Stomach (tissue), 9 donors: ENCODE data around the gene LTBR. TPM values are rescaled to one million over a fixed set of nuclear protein-coding genes. Genes with fewer than 3 reads are reported as not detected.

Experiments used
- DNase-seq, 2 donors: peaks; one replicate each; pipeline versions ENCODE4 v3.0.0 to v3.0.0-alpha.2; 2013 to 2019
- H3K27ac ChIP-seq, 5 donors: fragments of 200-600 bp in 4 of 5; sonication (generic) in 4 of 5; one replicate each; pipeline ENCODE4 v1.5.1; 2013 to 2019; ENCODE audit warnings: mild to moderate bottlenecking in 1 of 5, moderate library complexity in 1 of 5
- H3K27me3 ChIP-seq, 3 donors: fragments of 200-600 bp; sonication (generic); one replicate each; pipeline ENCODE4 v1.5.1; 2017 to 2019; ENCODE audit warnings: mixed run types in 1 of 3
- H3K36me3 ChIP-seq, 4 donors: fragments of 200-600 bp; sonication (generic); 1 replicate in 3 of 4; 2 replicates in 1 of 4; pipeline ENCODE4 v1.5.1; 2016 to 2019
- H3K4me1 ChIP-seq, 4 donors: fragments of 200-600 bp; sonication (generic); one replicate each; pipeline ENCODE4 v1.5.1; 2016 to 2019
- H3K4me3 ChIP-seq, 4 donors: fragments of 200-600 bp; sonication (generic) in 3 of 4; one replicate each; pipeline ENCODE4 v1.5.1; 2016 to 2019; ENCODE audit warnings: mild to moderate bottlenecking in 1 of 4
- H3K9me3 ChIP-seq, 4 donors: fragments of 200-600 bp; sonication (generic); one replicate each; pipeline ENCODE4 v1.5.1; 2016 to 2019
- EP300 ChIP-seq: sonication (generic); formaldehyde crosslinking; IDR thresholded peaks from one replicate; pipeline ENCODE4 v1.6.1; 2017; ENCODE audit warnings: antibody characterized with exemption
- POLR2A ChIP-seq, 4 donors: fragments of 450-650 bp; IDR thresholded peaks; one replicate each; pipeline ENCODE4 v1.6.1; 2016; ENCODE audit warnings: antibody characterized with exemption in 4 of 4, control low read depth in 2 of 4, mild to moderate bottlenecking in 1 of 4, moderate library complexity in 1 of 4
- POLR2AphosphoS5 ChIP-seq, 3 donors: sonication (generic); formaldehyde crosslinking; IDR thresholded peaks; one replicate each; pipeline ENCODE4 v1.6.1; 2016; ENCODE audit warnings: antibody characterized with exemption in 3 of 3
- WGBS, 5 donors: extraction: QIAGEN DNeasy Blood & Tissue Kit in 3 of 5; methylation state at CpG; one replicate each; pipeline versions ENCODE4 v1.1.5 to v1.1.7; 2013 to 2018; 5-methylcytosine and 5-hydroxymethylcytosine counted together
- intact Hi-C: fragments of 100-400 bp; cut with DNase I; formaldehyde crosslinking; loops from one replicate; pipeline ENCODE4 v1.15.1; 2023; ENCODE audit warnings: low total_unique reads
- polyA plus RNA-seq, 3 donors: library from polyadenylated mRNA; stranded (reverse); fragments of 200-250 nt; gene quantifications; one replicate each; pipeline ENCODE4 v1.2.3, GENCODE V29; 2013
- total RNA-seq, 5 donors: library from RNA; depleted of rRNA; stranded (reverse); fragments of >200 nt; gene quantifications; one replicate each; pipeline versions ENCODE4 v1.1.0 to v1.2.3, GENCODE V29; 2014 to 2016
- TF ChIP-seq, protein P1 (sequence below), 7 experiments: fragments of 450-650 bp in 4 of 7; fragments of 200-600 bp in 3 of 7; sonication (generic) in 3 of 7; IDR thresholded peaks; one replicate each; pipeline ENCODE4 v1.5.1; 2016 to 2019; ENCODE audit warnings: antibody characterized with exemption in 7 of 7, control low read depth in 2 of 7, mild to moderate bottlenecking in 1 of 7
- donor health status: healthy with polysubstance abuse.
- donor health status: Bipolar disorder and iron deficiency.
- donor health status: healthy.

The LTBR gene
- total and polyA plus RNA-seq, 8 donors = 27.5 to 471 (median 62.3) TPM

DNA sequence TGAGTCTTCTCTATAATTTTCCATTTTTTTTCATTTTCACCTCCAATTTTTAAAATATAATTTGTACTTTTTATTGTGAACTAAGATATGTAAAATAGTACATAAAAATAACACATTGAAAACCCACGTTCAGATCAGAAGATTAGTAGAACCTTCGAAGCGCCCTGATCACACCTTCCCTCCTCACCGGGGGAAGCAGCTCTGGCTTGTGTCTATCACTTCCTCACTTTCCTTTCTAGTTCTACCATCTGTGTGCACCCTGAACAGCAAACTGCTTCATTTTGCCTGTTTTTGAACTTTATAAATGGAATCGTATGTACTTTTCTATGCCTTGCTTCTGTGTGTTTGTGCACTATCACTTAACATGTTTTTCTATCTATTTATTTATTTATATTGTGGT, 49.0 kb downstream of the LTBR start:
- no peaks in the 10 kb centered on the region for H3K27me3 ChIP-seq
- TF ChIP-seq EP300 (no peak), POLR2AphosphoS5 (IDR thresholded peaks at IDR 0.05) (no peak), POLR2A (IDR thresholded peaks at IDR 0.05) (no peak)
- TF ChIP-seq, protein P1, sequence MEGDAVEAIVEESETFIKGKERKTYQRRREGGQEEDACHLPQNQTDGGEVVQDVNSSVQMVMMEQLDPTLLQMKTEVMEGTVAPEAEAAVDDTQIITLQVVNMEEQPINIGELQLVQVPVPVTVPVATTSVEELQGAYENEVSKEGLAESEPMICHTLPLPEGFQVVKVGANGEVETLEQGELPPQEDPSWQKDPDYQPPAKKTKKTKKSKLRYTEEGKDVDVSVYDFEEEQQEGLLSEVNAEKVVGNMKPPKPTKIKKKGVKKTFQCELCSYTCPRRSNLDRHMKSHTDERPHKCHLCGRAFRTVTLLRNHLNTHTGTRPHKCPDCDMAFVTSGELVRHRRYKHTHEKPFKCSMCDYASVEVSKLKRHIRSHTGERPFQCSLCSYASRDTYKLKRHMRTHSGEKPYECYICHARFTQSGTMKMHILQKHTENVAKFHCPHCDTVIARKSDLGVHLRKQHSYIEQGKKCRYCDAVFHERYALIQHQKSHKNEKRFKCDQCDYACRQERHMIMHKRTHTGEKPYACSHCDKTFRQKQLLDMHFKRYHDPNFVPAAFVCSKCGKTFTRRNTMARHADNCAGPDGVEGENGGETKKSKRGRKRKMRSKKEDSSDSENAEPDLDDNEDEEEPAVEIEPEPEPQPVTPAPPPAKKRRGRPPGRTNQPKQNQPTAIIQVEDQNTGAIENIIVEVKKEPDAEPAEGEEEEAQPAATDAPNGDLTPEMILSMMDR (IDR thresholded peaks at IDR 0.05) = no peak
- DNase-seq = no peak
- H3K4me1 ChIP-seq = peaks cover 11 to 21% (median 16%) of the 10 kb centered on the region in 4 donors
- 78 to 89% (median 89%) methylated on average over 5 of the region's 5 CpGs for WGBS, 5 donors
- H3K9me3 ChIP-seq = no peaks in the 10 kb centered on the region
- no peak overlapping the region for H3K4me3 ChIP-seq
- H3K27ac ChIP-seq = no peak overlapping the region
- no peaks in the 10 kb centered on the region for H3K36me3 ChIP-seq
- intact Hi-C loops = no loop called here

GRCh38 chr12:6434205-6435140, 50.5 kb downstream of the LTBR start:
- Histone ChIP-seq H3K4me3 (no peak overlapping the region), H3K27me3 (no peaks in the 10 kb centered on the region), H3K27ac (peak overlapping the region in 1 of 5 donors; percentile 29), H3K9me3 (no peaks in the 10 kb centered on the region), H3K36me3 (peaks cover 0 to 5% (median 0%) of the 10 kb centered on the region in 4 donors), H3K4me1 (peaks cover 11 to 21% (median 16%) of the 10 kb centered on the region in 4 donors)
- WGBS, 5 donors = 79 to 86% (median 81%) methylated on average over 17 of the region's 17 CpGs
- peak in 1 of 2 donors; percentile 32 for DNase-seq
- intact Hi-C loops = no loop called here
- TF ChIP-seq, protein P1 (IDR thresholded peaks at IDR 0.05) = no peak

GRCh38 chr12:6435961-6436715, 52.2 kb downstream of the LTBR start:
- no peaks in the 10 kb centered on the region for H3K9me3 ChIP-seq
- H3K4me3 ChIP-seq = no peak overlapping the region
- intact Hi-C loops = no loop called here
- DNase-seq = no peak
- no peak overlapping the region for H3K27ac ChIP-seq
- peaks cover under 1 to 6% (median 4%) of the 10 kb centered on the region in 4 donors for H3K4me1 ChIP-seq
- WGBS, 5 donors = 85 to 91% (median 88%) methylated on average over 13 of the region's 13 CpGs
- H3K36me3 ChIP-seq = peaks cover 0 to 10% (median 0%) of the 10 kb centered on the region in 4 donors
- TF ChIP-seq, protein P1 (IDR thresholded peaks at IDR 0.05) = no peak
- TF ChIP-seq POLR2AphosphoS5 (IDR thresholded peaks at IDR 0.05) = no peak
- TF ChIP-seq POLR2A (IDR thresholded peaks at IDR 0.05) = no peak
- no peak for TF ChIP-seq EP300
- H3K27me3 ChIP-seq = no peaks in the 10 kb centered on the region

DNA sequence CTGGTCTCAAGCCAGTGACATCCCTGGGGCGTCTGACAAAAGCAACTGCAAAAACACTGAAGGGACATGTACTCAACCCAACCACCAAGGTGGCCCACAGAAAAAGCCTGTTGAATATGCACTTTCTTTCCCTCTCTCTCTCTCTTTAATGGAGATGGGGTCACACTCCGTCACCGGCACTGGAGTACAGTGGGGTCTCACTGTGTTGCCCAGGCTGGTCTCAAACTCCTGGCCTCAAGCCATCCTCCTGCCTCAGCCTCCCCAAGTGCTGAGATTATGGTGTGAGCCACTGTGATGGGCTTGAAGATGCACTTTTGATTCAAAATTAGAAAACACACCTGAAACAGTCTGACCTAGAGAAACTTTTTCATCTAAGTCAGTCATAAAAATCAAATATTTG, 53.6 kb downstream of the LTBR start:
- Histone ChIP-seq H3K9me3 (no peaks in the 10 kb centered on the region), H3K4me3 (no peak overlapping the region), H3K4me1 (no peaks in the 10 kb centered on the region), H3K27ac (no peak overlapping the region), H3K36me3 (peaks cover 0 to 14% (median under 1%) of the 10 kb centered on the region in 4 donors), H3K27me3 (no peaks in the 10 kb centered on the region)
- TF ChIP-seq POLR2A (IDR thresholded peaks at IDR 0.05) = no peak
- DNase-seq = no peak
- whole genome bisulfite sequencing, 5 donors = 85 to 99% (median 94%) methylated on average over 3 of the region's 3 CpGs
- intact Hi-C loops = no loop called here
